OCI-LY1 (cell line): ENCODE results near the gene ZXDC.

Source experiments
- EZH2 ChIP-seq: fragments of 200-600 bp; sonication (generic), shearing (Covaris generic); IDR thresholded peaks from 2 replicates; pipeline ENCODE4 v1.8.0; 2017; ENCODE audit warnings: borderline replicate concordance, mixed run types, mild to moderate bottlenecking, antibody characterized with exemption, low read length, moderate library complexity, mixed read lengths
- TF ChIP-seq, protein P1 (sequence below): fragments of 200-600 bp; sonication (generic), shearing (Covaris generic); IDR thresholded peaks from 2 replicates; pipeline ENCODE4 v1.5.1; 2017; ENCODE audit warnings: mild to moderate bottlenecking, antibody characterized with exemption, low read length, moderate library complexity, mixed read lengths

DNA sequence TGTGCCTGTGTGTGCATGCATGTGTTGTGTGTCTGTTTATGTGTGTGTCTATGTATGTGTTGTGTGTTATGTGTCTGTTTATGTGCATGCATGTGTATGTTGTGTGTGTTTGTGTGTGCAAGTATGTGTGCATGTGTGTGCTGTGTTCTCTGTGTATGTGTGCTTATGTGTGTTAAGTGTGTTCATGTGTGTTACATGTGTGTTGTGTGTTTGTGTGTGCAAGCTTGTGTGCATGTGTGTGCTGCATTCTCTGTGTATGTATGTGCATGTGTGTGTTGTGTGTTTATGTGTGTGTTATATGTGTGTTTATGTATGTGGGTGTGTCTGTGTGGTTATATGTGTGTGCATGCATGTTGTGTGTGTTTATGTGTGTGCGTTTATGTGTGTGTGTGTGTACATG is 27.0 kb upstream of the ZXDC start:
- TF ChIP-seq EZH2: no peak
- TF ChIP-seq, protein P1, sequence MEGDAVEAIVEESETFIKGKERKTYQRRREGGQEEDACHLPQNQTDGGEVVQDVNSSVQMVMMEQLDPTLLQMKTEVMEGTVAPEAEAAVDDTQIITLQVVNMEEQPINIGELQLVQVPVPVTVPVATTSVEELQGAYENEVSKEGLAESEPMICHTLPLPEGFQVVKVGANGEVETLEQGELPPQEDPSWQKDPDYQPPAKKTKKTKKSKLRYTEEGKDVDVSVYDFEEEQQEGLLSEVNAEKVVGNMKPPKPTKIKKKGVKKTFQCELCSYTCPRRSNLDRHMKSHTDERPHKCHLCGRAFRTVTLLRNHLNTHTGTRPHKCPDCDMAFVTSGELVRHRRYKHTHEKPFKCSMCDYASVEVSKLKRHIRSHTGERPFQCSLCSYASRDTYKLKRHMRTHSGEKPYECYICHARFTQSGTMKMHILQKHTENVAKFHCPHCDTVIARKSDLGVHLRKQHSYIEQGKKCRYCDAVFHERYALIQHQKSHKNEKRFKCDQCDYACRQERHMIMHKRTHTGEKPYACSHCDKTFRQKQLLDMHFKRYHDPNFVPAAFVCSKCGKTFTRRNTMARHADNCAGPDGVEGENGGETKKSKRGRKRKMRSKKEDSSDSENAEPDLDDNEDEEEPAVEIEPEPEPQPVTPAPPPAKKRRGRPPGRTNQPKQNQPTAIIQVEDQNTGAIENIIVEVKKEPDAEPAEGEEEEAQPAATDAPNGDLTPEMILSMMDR: no peak
